Measurements from ENCODE around the gene ITGA2. TPM values are rescaled to one million over a fixed set of nuclear protein-coding genes. Genes with fewer than 3 reads are reported as not detected.

The ITGA2 gene
- total and polyA plus RNA-seq, 9 of the 15 experiments (the other 6 are each of a cell fraction or from before 2014, with no cell fraction given) = 0.01 to 0.09 (median 0.03) TPM; not detected in 5

- H3K9ac ChIP-seq (ENCODE audit: insufficient read depth in 1 of 2, low read depth in 2 of 2, low read length in 2 of 2) = no peak overlapping the region
- no peak overlapping the region for H3K27ac ChIP-seq (ENCODE audit: extremely low read depth, low read depth, low read length)
- ChIA-PET POLR2A (interaction anchor here (1.1 kb wide), 1 partner anchor 19 kb away, joined by 4 read pairs; no protein-coding TSS in a partner anchor), CTCF (ENCODE audit: low intra/inter-chr PET ratio) (no interaction called here)
- WGBS (ENCODE audit: insufficient coverage, low coverage, missing lambda C conversion rate) = 0% methylated on average over 4 of the region's 4 CpGs
- no peaks in the 10 kb centered on the region; the same call in 1 of the 2 replicates for H4K20me1 ChIP-seq (replicated peaks; ENCODE audit: control insufficient read depth, insufficient read depth, low read length)
- H3K4me2 ChIP-seq (ENCODE audit: insufficient read depth, low read length) = no peak overlapping the region
- H3K9me1 ChIP-seq (ENCODE audit: control insufficient read depth, insufficient read depth, low read length) = no peaks in the 10 kb centered on the region
- FAIRE-seq = no peak
- DNase-seq (ENCODE audit: extremely low read depth in 1 of 4, low spot score in 3 of 4) = no peak
- intact Hi-C loops (cut with micrococcal nuclease) (no loop called here), in situ Hi-C loops (cut with MboI) (no loop called here)
- no peak overlapping the region for H3K4me3 ChIP-seq
- no peak for ATAC-seq
- no peaks in the 10 kb centered on the region for H3K79me2 ChIP-seq (ENCODE audit: control insufficient read depth, insufficient read depth, low read length)
- peaks cover 0 to 4% of the 10 kb centered on the region in 2 experiments; a peak in 2 of 5 replicates for H3K27me3 ChIP-seq (ENCODE audit: control insufficient read depth in 2 of 2, insufficient read depth in 2 of 2, low read length in 2 of 2)
- no peaks in the 10 kb centered on the region for H3K9me3 ChIP-seq (replicated peaks; ENCODE audit: control insufficient read depth, insufficient read depth, low read depth, low read length)
- H2AFZ ChIP-seq (ENCODE audit: low read depth, low read length) = no peak overlapping the region
- no peak for TF ChIP-seq MCM7 (IDR thresholded peaks at IDR 0.05)
- TF ChIP-seq MXI1 (IDR thresholded peaks at IDR 0.05; ENCODE audit: low read depth, low read length) = no peak
- TF ChIP-seq BRCA1 (IDR thresholded peaks at IDR 0.05) = no peak
- no peak for TF ChIP-seq BRCA1 (CRISPR knock-in tag; IDR thresholded peaks at IDR 0.05)
- no peak for TF ChIP-seq CCNT2 (IDR thresholded peaks at IDR 0.05; ENCODE audit: borderline replicate concordance, extremely low read depth, insufficient read length, low read depth, low read length)
- no peak for TF ChIP-seq CREB5 (CRISPR knock-in tag; IDR thresholded peaks at IDR 0.05)
- TF ChIP-seq KAT2B (IDR thresholded peaks at IDR 0.05; ENCODE audit: low read depth, low read length) = no peak
- no peak for TF ChIP-seq HDAC1 (IDR thresholded peaks at IDR 0.05)
- TF ChIP-seq KLF10 (CRISPR knock-in tag; IDR thresholded peaks at IDR 0.05) = no peak
- TF ChIP-seq E2F4 (CRISPR knock-in tag; IDR thresholded peaks at IDR 0.05; ENCODE audit: low read depth) = no peak
- no peak for TF ChIP-seq RBM17 (IDR thresholded peaks at IDR 0.05; ENCODE audit: borderline replicate concordance, low read depth, low read length)
- no peak for TF ChIP-seq ELF2 (CRISPR knock-in tag; IDR thresholded peaks at IDR 0.05)
- TF ChIP-seq ZNF764 (CRISPR knock-in tag; IDR thresholded peaks at IDR 0.05; ENCODE audit: low read depth) = no peak
- no peak for TF ChIP-seq SAFB2 (IDR thresholded peaks at IDR 0.05; ENCODE audit: borderline replicate concordance, low read depth, low read length, severe bottlenecking)
- BruUV-seq (replicated peaks) = no TSS peak
- H3K4me1 ChIP-seq (replicated peaks in 1 of 2; ENCODE audit: control insufficient read depth in 2 of 2, insufficient read depth in 2 of 2, low read length in 2 of 2) = no peaks in the 10 kb centered on the region
- H3K36me3 ChIP-seq (ENCODE audit: control insufficient read depth, insufficient read depth, low read length) = no peaks in the 10 kb centered on the region
Observed at GRCh38 chr5:53068291-53068836, 79.2 kb downstream of the ITGA2 start.

All from K562 (cell line).